Endothelial cell of umbilical vein (primary cell): Measurements from ENCODE around the gene LYZL1. TPM values are rescaled to one million over a fixed set of nuclear protein-coding genes. Genes with fewer than 3 reads are reported as not detected.

ENCODE experiments used
- BruUV-seq: library from RNA; stranded (reverse); fragments of 400-500 nt; replicated peaks from 2 replicates; lab custom pipeline; 2021; lab: Mats Ljungman, UMichigan
- CTCF ChIA-PET: fragments of 300-600, 350-600 bp; sonication (Branson Sonifier 250); formaldehyde crosslinking; loops from one replicate; lab custom pipeline; 2021; ENCODE audit warnings: antibody characterized with exemption, inconsistent platforms; lab: Charles Lee
- POLR2A ChIA-PET: fragments of 300-600, 350-600 bp; sonication (Branson Sonifier 250); formaldehyde crosslinking; loops from one replicate; lab custom pipeline; 2021; ENCODE audit warnings: antibody characterized with exemption, inconsistent platforms; lab: Charles Lee
- DNase-seq: peaks from one replicate; pipeline ENCODE4 v3.0.0-alpha.2; 2011; ENCODE audit warnings: low read depth, low spot score
- FAIRE-seq: peaks from 2 replicates; lab custom pipeline; 2011; peaks lifted over from hg19 to GRCh38; lab: Jason Lieb, UNC
- H2AFZ ChIP-seq: 2 replicates; pipeline ENCODE4 v1.6.0; 2012; ENCODE audit warnings: low read depth, low read length, control low read depth, inconsistent platforms
- H3K27ac ChIP-seq: 2 replicates; pipeline ENCODE4 v1.5.1; 2011; ENCODE audit warnings: low read depth, mild to moderate bottlenecking, control low read depth, low read length, moderate library complexity; ENCODE audit not compliant: insufficient read depth
- H3K27me3 ChIP-seq, 2 experiments: 2 replicates each; pipeline versions ENCODE4 v1.6.0 to v1.6.1; 2011; ENCODE audit warnings: low read length in 2 of 2, mixed read lengths in 1 of 2; ENCODE audit not compliant: control insufficient read depth in 2 of 2, insufficient read depth in 2 of 2
- H3K36me3 ChIP-seq, 2 experiments: 2 replicates in 1 of 2; 3 replicates in 1 of 2; pipeline ENCODE4 v1.5.1; 2011; ENCODE audit warnings: low read length in 2 of 2, mild to moderate bottlenecking in 1 of 2, moderate library complexity in 1 of 2; ENCODE audit not compliant: control insufficient read depth in 2 of 2, insufficient read depth in 2 of 2; ENCODE audit errors: extremely low read depth in 1 of 2
- H3K4me1 ChIP-seq: 3 replicates; pipeline ENCODE4 v1.5.1; 2011; ENCODE audit warnings: mild to moderate bottlenecking, low read length; ENCODE audit not compliant: control insufficient read depth, insufficient read depth; ENCODE audit errors: extremely low read depth
- H3K4me2 ChIP-seq: 2 replicates; pipeline ENCODE4 v1.6.1; 2011; ENCODE audit warnings: low read length, control low read depth, mixed read lengths; ENCODE audit not compliant: insufficient read depth
- H3K4me3 ChIP-seq, 3 experiments: fragments of 200-600 bp in 1 of 3; sonication (generic), shearing (Covaris generic) in 1 of 3; replicated peaks in 1 of 3; 2 replicates each; pipeline ENCODE4 v1.5.1; 2011 to 2016; ENCODE audit warnings: control low read depth in 3 of 3, low read length in 3 of 3, mild to moderate bottlenecking in 2 of 3, inconsistent platforms in 1 of 3, low read depth in 1 of 3, moderate library complexity in 1 of 3; ENCODE audit not compliant: insufficient read depth in 1 of 3
- H3K79me2 ChIP-seq: 2 replicates; pipeline ENCODE4 v1.6.0; 2012; ENCODE audit warnings: low read length, inconsistent platforms; ENCODE audit not compliant: control insufficient read depth, insufficient read depth
- H3K9ac ChIP-seq: replicated peaks from 2 replicates; pipeline ENCODE3; 2011; ENCODE audit warnings: low read length, control low read depth; ENCODE audit not compliant: insufficient read depth; ENCODE audit errors: extremely low read depth
- H3K9me1 ChIP-seq: replicated peaks from 3 replicates; pipeline ENCODE4 v1.6.0; 2011; ENCODE audit warnings: mild to moderate bottlenecking, low read length; ENCODE audit not compliant: control insufficient read depth, insufficient read depth; ENCODE audit errors: extremely low read depth
- H3K9me3 ChIP-seq: replicated peaks from 2 replicates; pipeline ENCODE4 v1.5.1; 2012; ENCODE audit warnings: low read length, inconsistent platforms; ENCODE audit not compliant: control insufficient read depth, insufficient read depth
- H4K20me1 ChIP-seq: replicated peaks from 2 replicates; pipeline ENCODE3; 2011; ENCODE audit warnings: mild to moderate bottlenecking, low read length; ENCODE audit not compliant: control insufficient read depth, insufficient read depth; ENCODE audit errors: extremely low read depth
- EZH2 ChIP-seq: IDR thresholded peaks from 2 replicates; pipeline ENCODE4 v1.6.1; 2012; ENCODE audit warnings: borderline replicate concordance, low read depth, mild to moderate bottlenecking, moderate library complexity, low read length, inconsistent platforms; ENCODE audit not compliant: severe bottlenecking
- FOS ChIP-seq: IDR thresholded peaks from 2 replicates; pipeline ENCODE4 v1.6.1; 2011; ENCODE audit warnings: mild to moderate bottlenecking, low read length, moderate library complexity, borderline replicate concordance; ENCODE audit not compliant: insufficient read depth
- GATA2 ChIP-seq: IDR thresholded peaks from 2 replicates; pipeline ENCODE4 v1.7.0; 2011; ENCODE audit warnings: low read depth, mild to moderate bottlenecking, moderate library complexity, mixed read lengths, low read length; ENCODE audit not compliant: insufficient read length, insufficient read depth
- JUN ChIP-seq: IDR thresholded peaks from 2 replicates; pipeline ENCODE4 v1.6.1; 2011; ENCODE audit warnings: borderline replicate concordance, low read depth; ENCODE audit not compliant: insufficient read length, insufficient read depth
- MYC ChIP-seq: IDR thresholded peaks from one replicate; pipeline ENCODE4 v1.6.1; 2011; ENCODE audit warnings: mild to moderate bottlenecking, low read depth, low read length
- POLR2A ChIP-seq: IDR thresholded peaks from 2 replicates; pipeline ENCODE4 v1.6.1; 2012; ENCODE audit warnings: low read depth, mild to moderate bottlenecking, control low read depth, low read length
- POLR2AphosphoS5 ChIP-seq: IDR thresholded peaks from 2 replicates; pipeline ENCODE4 v1.6.1; 2012; ENCODE audit warnings: low read depth, mild to moderate bottlenecking, control low read depth, low read length, moderate library complexity; ENCODE audit not compliant: insufficient read depth
- dilution Hi-C: fragments of 300-500 bp; cut with MboI; formaldehyde crosslinking; loops from one replicate; pipeline ENCODE4 v1.15.0; 2019; ENCODE audit warnings: low sequenced_read_pairs; ENCODE audit not compliant: extremely low pct_ligation_motif_present
- intact Hi-C: fragments of 100-400 bp; cut with micrococcal nuclease; formaldehyde crosslinking; loops from one replicate; pipeline ENCODE4 v1.10.0; 2022
- polyA plus RNA-seq, 4 experiments: library from polyadenylated mRNA; depleted of rRNA in 3 of 4; stranded (reverse) in 3 of 4; unstranded in 1 of 4; fragments of >200 nt; gene quantifications; 2 replicates each; pipeline versions ENCODE4 v1.2.1 to v1.2.3, GENCODE V29; 2011 to 2012; ENCODE audit warnings: missing spikeins in 1 of 4
- total RNA-seq: library from RNA; stranded (reverse); gene quantifications from 2 replicates; pipeline ENCODE4 v1.2.3, GENCODE V29; 2021
- TF ChIP-seq, protein P1 (sequence below), 2 donors: IDR thresholded peaks; 1 replicate in 1 of 2; 2 replicates in 1 of 2; pipeline ENCODE4 v1.5.1; 2011; ENCODE audit warnings: low read length in 2 of 2, mild to moderate bottlenecking in 2 of 2, moderate library complexity in 2 of 2, control low read depth in 1 of 2, inconsistent platforms in 1 of 2, low read depth in 1 of 2; ENCODE audit not compliant: insufficient read depth in 1 of 2; ENCODE audit errors: extremely low read depth in 1 of 2
- TF ChIP-seq, protein P2 (sequence below): IDR thresholded peaks from 2 replicates; pipeline ENCODE4 v1.6.1; 2011; ENCODE audit not compliant: insufficient read depth, insufficient read length

Gene LYZL1
- total and polyA plus RNA-seq, 2 donors (not counting 3 experiments of a cell fraction or from before 2014, with no cell fraction given), result not detected

DNA sequence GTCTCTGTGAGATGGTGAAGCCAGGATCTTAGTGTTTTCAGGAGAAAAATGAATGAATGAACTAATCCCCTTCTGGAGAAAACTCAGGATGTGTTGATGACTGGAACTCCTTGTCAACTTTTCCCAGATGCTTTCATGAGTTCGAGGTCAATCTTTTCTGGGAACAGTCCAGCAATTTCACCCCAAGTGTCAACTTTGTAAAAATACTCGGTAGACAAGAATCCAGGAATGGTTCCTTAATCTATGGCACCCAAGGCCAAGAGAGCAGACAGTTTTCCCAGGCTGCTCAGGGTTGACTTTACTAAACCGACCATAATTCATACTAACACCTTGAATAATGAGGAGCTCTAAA lies 31.1 kb upstream of the LYZL1 start:
- intact Hi-C loops, result no loop called here
- Histone ChIP-seq H3K9me3 (no peaks in the 10 kb centered on the region), H3K9me1 (no peaks in the 10 kb centered on the region), H4K20me1 (no peaks in the 10 kb centered on the region), H3K4me1 (no peaks in the 10 kb centered on the region), H3K27ac (no peak overlapping the region), H3K9ac (no peak overlapping the region), H3K4me2 (no peak overlapping the region), H3K36me3 (no peaks in the 10 kb centered on the region), H3K79me2 (no peaks in the 10 kb centered on the region), H2AFZ (no peak overlapping the region), H3K27me3 (peaks cover 3 to 4% of the 10 kb centered on the region in 2 experiments), H3K4me3 (no peak overlapping the region)
- no TSS peak for BruUV-seq
- DNase-seq (no peak), FAIRE-seq (no peak)
- TF ChIP-seq MYC (no peak), GATA2 (no peak), POLR2A (no peak), POLR2AphosphoS5 (no peak)
- TF ChIP-seq, protein P1, sequence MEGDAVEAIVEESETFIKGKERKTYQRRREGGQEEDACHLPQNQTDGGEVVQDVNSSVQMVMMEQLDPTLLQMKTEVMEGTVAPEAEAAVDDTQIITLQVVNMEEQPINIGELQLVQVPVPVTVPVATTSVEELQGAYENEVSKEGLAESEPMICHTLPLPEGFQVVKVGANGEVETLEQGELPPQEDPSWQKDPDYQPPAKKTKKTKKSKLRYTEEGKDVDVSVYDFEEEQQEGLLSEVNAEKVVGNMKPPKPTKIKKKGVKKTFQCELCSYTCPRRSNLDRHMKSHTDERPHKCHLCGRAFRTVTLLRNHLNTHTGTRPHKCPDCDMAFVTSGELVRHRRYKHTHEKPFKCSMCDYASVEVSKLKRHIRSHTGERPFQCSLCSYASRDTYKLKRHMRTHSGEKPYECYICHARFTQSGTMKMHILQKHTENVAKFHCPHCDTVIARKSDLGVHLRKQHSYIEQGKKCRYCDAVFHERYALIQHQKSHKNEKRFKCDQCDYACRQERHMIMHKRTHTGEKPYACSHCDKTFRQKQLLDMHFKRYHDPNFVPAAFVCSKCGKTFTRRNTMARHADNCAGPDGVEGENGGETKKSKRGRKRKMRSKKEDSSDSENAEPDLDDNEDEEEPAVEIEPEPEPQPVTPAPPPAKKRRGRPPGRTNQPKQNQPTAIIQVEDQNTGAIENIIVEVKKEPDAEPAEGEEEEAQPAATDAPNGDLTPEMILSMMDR (IDR thresholded peaks at IDR 0.05; ENCODE audit: extremely low read depth in 1 of 2, insufficient read depth in 1 of 2, low read depth in 1 of 2, low read length in 2 of 2), result no peak
- CTCF ChIA-PET, result interaction anchor here (1.0 kb wide), 2 partner anchors 23 to 47 kb away, joined by 3 read pairs; no protein-coding TSS in a partner anchor
- dilution Hi-C loops, result no loop called here
- POLR2A ChIA-PET, result no interaction called here

DNA sequence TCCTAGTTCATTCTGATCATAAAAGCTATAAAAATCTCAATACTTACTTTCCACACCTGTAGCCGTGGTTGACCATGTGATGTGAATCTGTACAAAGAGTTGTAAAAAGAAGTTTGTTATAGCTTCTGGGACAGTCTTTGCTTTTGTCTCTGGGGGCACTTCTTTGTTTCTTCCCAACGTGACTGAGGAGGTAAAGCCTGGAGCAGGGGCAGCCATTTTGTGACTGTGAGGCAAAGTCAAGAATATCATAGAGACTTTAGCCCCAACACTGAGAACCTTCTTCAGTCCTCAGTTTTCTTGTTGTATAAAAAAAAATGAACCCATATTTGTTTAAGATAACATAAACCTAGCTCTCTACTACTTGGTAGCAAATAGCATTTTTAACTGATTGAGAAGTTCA lies 29.4 kb upstream of the LYZL1 start:
- no peak overlapping the region for H3K4me3 ChIP-seq
- intact Hi-C loops, result no loop called here
- no peak overlapping the region for H3K9ac ChIP-seq
- DNase-seq (no peak), FAIRE-seq (no peak)
- H4K20me1 ChIP-seq, result no peaks in the 10 kb centered on the region
- ChIA-PET POLR2A (no interaction called here), CTCF (interaction anchor here (1.1 kb wide), 1 partner anchor 45 kb away, joined by 4 read pairs; no protein-coding TSS in a partner anchor)
- peaks cover 3 to 4% of the 10 kb centered on the region in 2 experiments for H3K27me3 ChIP-seq
- no peaks in the 10 kb centered on the region for H3K9me1 ChIP-seq
- no peak overlapping the region for H3K4me2 ChIP-seq
- BruUV-seq, result no TSS peak
- H3K36me3 ChIP-seq, result no peaks in the 10 kb centered on the region
- no peaks in the 10 kb centered on the region for H3K79me2 ChIP-seq
- no peak overlapping the region for H3K27ac ChIP-seq
- dilution Hi-C loops, result no loop called here
- no peaks in the 10 kb centered on the region for H3K4me1 ChIP-seq
- H2AFZ ChIP-seq, result no peak overlapping the region
- H3K9me3 ChIP-seq, result no peaks in the 10 kb centered on the region
- TF ChIP-seq, protein P1 (IDR thresholded peaks at IDR 0.05; ENCODE audit: extremely low read depth in 1 of 2, insufficient read depth in 1 of 2, low read depth in 1 of 2, low read length in 2 of 2), result no peak
- no peak for TF ChIP-seq EZH2
- no peak for TF ChIP-seq POLR2AphosphoS5
- TF ChIP-seq FOS, result no peak
- TF ChIP-seq, protein P2, sequence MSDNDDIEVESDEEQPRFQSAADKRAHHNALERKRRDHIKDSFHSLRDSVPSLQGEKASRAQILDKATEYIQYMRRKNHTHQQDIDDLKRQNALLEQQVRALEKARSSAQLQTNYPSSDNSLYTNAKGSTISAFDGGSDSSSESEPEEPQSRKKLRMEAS, result no peak
- no peak for TF ChIP-seq JUN
- no peak for TF ChIP-seq MYC
- TF ChIP-seq GATA2, result no peak
- TF ChIP-seq POLR2A, result no peak
